Caco-2 (cell line): Measurements from ENCODE around the gene HELB. TPM values are rescaled to one million over a fixed set of nuclear protein-coding genes. Genes with fewer than 3 reads are reported as not detected.

ENCODE experiments used
- BruUV-seq: library from RNA; stranded (reverse); fragments of 400-500 nt; replicated peaks from 2 replicates; lab custom pipeline; 2021; lab: Mats Ljungman, UMichigan
- CTCF ChIA-PET: fragments of 300-600 bp; sonication (Branson Sonifier 250); formaldehyde crosslinking; loops from one replicate; lab custom pipeline; 2022; ENCODE audit warnings: antibody characterized with exemption; lab: Charles Lee
- POLR2A ChIA-PET: fragments of 300-600 bp; sonication (Branson Sonifier 250); formaldehyde crosslinking; loops from one replicate; lab custom pipeline; 2022; ENCODE audit warnings: antibody characterized with exemption; lab: Charles Lee
- DNase-seq, 2 experiments: peaks; one replicate each; pipeline versions ENCODE4 v3.0.0 to v3.0.0-alpha.2; 2020 to 2022
- H3K27me3 ChIP-seq: replicated peaks from 2 replicates; pipeline ENCODE4 v1.6.0; 2011; ENCODE audit warnings: low read length; ENCODE audit not compliant: control insufficient read depth, insufficient read depth
- H3K36me3 ChIP-seq: 2 replicates; pipeline ENCODE4 v1.5.1; 2011; ENCODE audit warnings: low read length; ENCODE audit not compliant: control insufficient read depth, insufficient read depth
- H3K4me1 ChIP-seq: fragments of 250-450 bp; sonication (Bioruptor Pico); 2 replicates; pipeline ENCODE4 v1.5.1; 2020; ENCODE audit warnings: mild to moderate bottlenecking
- H3K4me3 ChIP-seq: 2 replicates; pipeline ENCODE4 v1.5.1; 2011; ENCODE audit warnings: low read depth, mild to moderate bottlenecking, control low read depth, low read length
- H3K9me3 ChIP-seq: fragments of 250-450 bp; sonication (Bioruptor Pico); 2 replicates; pipeline ENCODE4 v1.5.1; 2020; ENCODE audit warnings: mild to moderate bottlenecking, moderate library complexity
- H3K27ac Mint-ChIP-seq: one replicate; pipeline ENCODE4 v1.8.0; 2022; ENCODE audit warnings: mixed read lengths; ENCODE audit not compliant: unreplicated experiment
- H3K27me3 Mint-ChIP-seq: one replicate; pipeline ENCODE4 v1.8.0; 2022; ENCODE audit warnings: mixed read lengths; ENCODE audit not compliant: insufficient read depth, unreplicated experiment
- H3K36me3 Mint-ChIP-seq: one replicate; pipeline ENCODE4 v1.8.0; 2022; ENCODE audit warnings: mild to moderate bottlenecking, mixed read lengths; ENCODE audit not compliant: insufficient read depth, unreplicated experiment
- H3K4me1 Mint-ChIP-seq: one replicate; pipeline ENCODE4 v1.8.0; 2022; ENCODE audit warnings: low read depth, mixed read lengths; ENCODE audit not compliant: unreplicated experiment
- H3K4me3 Mint-ChIP-seq: one replicate; pipeline ENCODE4 v1.8.0; 2022; ENCODE audit warnings: mild to moderate bottlenecking, moderate library complexity, mixed read lengths; ENCODE audit not compliant: unreplicated experiment
- H3K9me3 Mint-ChIP-seq: one replicate; pipeline ENCODE4 v1.8.0; 2022; ENCODE audit warnings: mixed read lengths; ENCODE audit not compliant: unreplicated experiment
- intact Hi-C: fragments of 100-400 bp; cut with micrococcal nuclease; formaldehyde crosslinking; loops from one replicate; pipeline ENCODE4 v1.10.0; 2022; ENCODE audit not compliant: unreplicated experiment
- total RNA-seq: library from RNA; stranded (reverse); gene quantifications from 2 replicates; pipeline ENCODE4 v1.2.3, GENCODE V29; 2022
- TF ChIP-seq, protein P1 (sequence below), 2 experiments: fragments of 200-600 bp in 1 of 2; IDR thresholded peaks; 1 replicate in 1 of 2; 2 replicates in 1 of 2; pipeline versions ENCODE4 v1.5.1 to v1.8.0; 2011 to 2022; ENCODE audit warnings: antibody characterized with exemption in 1 of 2, control low read depth in 1 of 2, inconsistent platforms in 1 of 2, low read depth in 1 of 2, low read length in 1 of 2, mild to moderate bottlenecking in 1 of 2, moderate library complexity in 1 of 2; ENCODE audit not compliant: insufficient read depth in 1 of 2, severe bottlenecking in 1 of 2, unreplicated experiment in 1 of 2

The HELB gene
- total RNA-seq, 1 experiment from 2014 or later, result 3.4 TPM

GRCh38 chr12:66359300-66359699 is 57.0 kb downstream of the HELB start:
- Histone ChIP-seq H3K27me3 (no peaks in the 10 kb centered on the region), H3K36me3 (no peaks in the 10 kb centered on the region), H3K9me3 (no peaks in the 10 kb centered on the region), H3K4me1 (no peaks in the 10 kb centered on the region), H3K4me3 (no peak overlapping the region)
- no peak overlapping the region for H3K4me3 Mint-ChIP-seq
- TF ChIP-seq, protein P1, sequence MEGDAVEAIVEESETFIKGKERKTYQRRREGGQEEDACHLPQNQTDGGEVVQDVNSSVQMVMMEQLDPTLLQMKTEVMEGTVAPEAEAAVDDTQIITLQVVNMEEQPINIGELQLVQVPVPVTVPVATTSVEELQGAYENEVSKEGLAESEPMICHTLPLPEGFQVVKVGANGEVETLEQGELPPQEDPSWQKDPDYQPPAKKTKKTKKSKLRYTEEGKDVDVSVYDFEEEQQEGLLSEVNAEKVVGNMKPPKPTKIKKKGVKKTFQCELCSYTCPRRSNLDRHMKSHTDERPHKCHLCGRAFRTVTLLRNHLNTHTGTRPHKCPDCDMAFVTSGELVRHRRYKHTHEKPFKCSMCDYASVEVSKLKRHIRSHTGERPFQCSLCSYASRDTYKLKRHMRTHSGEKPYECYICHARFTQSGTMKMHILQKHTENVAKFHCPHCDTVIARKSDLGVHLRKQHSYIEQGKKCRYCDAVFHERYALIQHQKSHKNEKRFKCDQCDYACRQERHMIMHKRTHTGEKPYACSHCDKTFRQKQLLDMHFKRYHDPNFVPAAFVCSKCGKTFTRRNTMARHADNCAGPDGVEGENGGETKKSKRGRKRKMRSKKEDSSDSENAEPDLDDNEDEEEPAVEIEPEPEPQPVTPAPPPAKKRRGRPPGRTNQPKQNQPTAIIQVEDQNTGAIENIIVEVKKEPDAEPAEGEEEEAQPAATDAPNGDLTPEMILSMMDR (IDR thresholded peaks at IDR 0.05; ENCODE audit: insufficient read depth in 1 of 2, low read depth in 1 of 2, low read length in 1 of 2, severe bottlenecking in 1 of 2, unreplicated experiment in 1 of 2), result no peak
- intact Hi-C loops, result loop anchor here (5.0 kb wide), 1 partner anchor 33 kb away; no protein-coding TSS in a partner anchor
- no peak overlapping the region for H3K27ac Mint-ChIP-seq
- H3K27me3 Mint-ChIP-seq, result no peaks in the 10 kb centered on the region
- ChIA-PET CTCF (no interaction called here), POLR2A (no interaction called here)
- no peak for DNase-seq
- BruUV-seq, result no TSS peak
- H3K4me1 Mint-ChIP-seq, result no peaks in the 10 kb centered on the region
- H3K9me3 Mint-ChIP-seq, result no peaks in the 10 kb centered on the region
- no peaks in the 10 kb centered on the region for H3K36me3 Mint-ChIP-seq

GRCh38 chr12:66361703-66362102 is 59.4 kb downstream of the HELB start:
- no peak for DNase-seq
- no peaks in the 10 kb centered on the region for H3K36me3 Mint-ChIP-seq
- no peaks in the 10 kb centered on the region for H3K27me3 ChIP-seq
- no peaks in the 10 kb centered on the region for H3K9me3 Mint-ChIP-seq
- ChIA-PET CTCF (interaction anchor here (0.9 kb wide), 1 partner anchor 10 kb away, joined by 6 read pairs; no protein-coding TSS in a partner anchor), POLR2A (no interaction called here)
- peaks cover 13% of the 10 kb centered on the region for H3K4me1 Mint-ChIP-seq
- intact Hi-C loops, result no loop called here
- H3K27ac Mint-ChIP-seq, result no peak overlapping the region
- H3K27me3 Mint-ChIP-seq, result peaks cover 2% of the 10 kb centered on the region
- no peak overlapping the region for H3K4me3 Mint-ChIP-seq
- no peak overlapping the region for H3K4me3 ChIP-seq
- TF ChIP-seq, protein P1 (IDR thresholded peaks at IDR 0.05; ENCODE audit: insufficient read depth in 1 of 2, low read depth in 1 of 2, low read length in 1 of 2, severe bottlenecking in 1 of 2, unreplicated experiment in 1 of 2), result no peak
- no TSS peak for BruUV-seq
- no peaks in the 10 kb centered on the region for H3K9me3 ChIP-seq
- H3K4me1 ChIP-seq, result peaks cover 17% of the 10 kb centered on the region
- H3K36me3 ChIP-seq, result no peaks in the 10 kb centered on the region

DNA sequence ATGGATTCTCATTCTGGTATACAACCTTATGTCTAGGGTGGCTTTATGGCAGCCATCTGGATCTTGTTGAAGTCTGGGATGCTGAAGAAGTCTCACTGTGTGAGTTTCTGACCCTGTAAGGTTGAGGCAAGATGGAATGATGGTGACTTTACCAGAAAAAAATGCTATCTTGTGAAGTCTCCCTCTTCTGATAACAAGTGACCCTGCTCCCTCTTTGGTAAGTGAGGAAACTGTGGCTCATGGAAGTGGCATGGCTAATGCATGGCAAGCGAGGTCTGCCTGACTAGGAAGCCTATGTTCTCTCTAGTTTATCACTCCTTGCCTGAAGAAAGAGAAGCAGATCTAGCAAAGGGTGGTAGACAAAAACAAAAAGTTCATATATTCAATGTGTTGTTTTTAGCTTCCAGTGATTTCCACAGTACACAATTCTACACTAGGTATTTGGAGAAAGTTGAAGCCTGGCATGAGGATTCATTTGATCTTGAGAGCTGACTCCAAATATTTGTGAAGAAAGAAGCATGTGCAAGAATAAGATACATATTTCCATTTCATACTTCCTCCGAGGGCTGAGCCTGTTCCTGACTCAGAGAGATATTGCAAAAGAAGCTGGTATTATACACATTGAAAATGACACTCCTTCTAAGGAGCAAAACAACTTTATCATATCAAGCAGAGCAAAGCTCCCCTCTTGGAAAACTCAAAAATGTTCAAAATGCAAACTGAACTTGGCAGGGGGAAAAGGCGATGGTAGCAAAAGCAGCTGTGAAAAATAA is 63.6 kb downstream of the HELB start:
- H3K27me3 Mint-ChIP-seq, result peaks cover 2% of the 10 kb centered on the region
- POLR2A ChIA-PET, result no interaction called here
- Histone ChIP-seq H3K36me3 (no peaks in the 10 kb centered on the region), H3K4me3 (no peak overlapping the region), H3K27me3 (no peaks in the 10 kb centered on the region), H3K4me1 (peaks cover 29% of the 10 kb centered on the region), H3K9me3 (no peaks in the 10 kb centered on the region)
- H3K4me3 Mint-ChIP-seq, result no peak overlapping the region
- DNase-seq, result no peak
- no peaks in the 10 kb centered on the region for H3K36me3 Mint-ChIP-seq
- no peak overlapping the region for H3K27ac Mint-ChIP-seq
- no TSS peak for BruUV-seq
- H3K9me3 Mint-ChIP-seq, result no peaks in the 10 kb centered on the region
- TF ChIP-seq, protein P1 (IDR thresholded peaks at IDR 0.05; ENCODE audit: insufficient read depth in 1 of 2, low read depth in 1 of 2, low read length in 1 of 2, severe bottlenecking in 1 of 2, unreplicated experiment in 1 of 2), result no peak
- peaks cover 24% of the 10 kb centered on the region for H3K4me1 Mint-ChIP-seq
- intact Hi-C loops, result no loop called here
- CTCF ChIA-PET, result interaction anchor here (0.5 to 2.1 kb wide), 2 partner anchors 13 to 27 kb away, joined by 6 to 11 read pairs; no protein-coding TSS in a partner anchor
